CD4-positive, alpha-beta T cell (primary cell): ENCODE measurements around the gene ADCY2. TPM values are rescaled to one million over a fixed set of nuclear protein-coding genes. Genes with fewer than 3 reads are reported as not detected.

ENCODE experiments used
- ATAC-seq: fragments of 200-7000 bp; cut with Tn5 transposase; one replicate; pipeline ENCODE4 v1.10.0; 2022; ENCODE audit warnings: mild to moderate bottlenecking; ENCODE audit not compliant: poor library complexity
- CTCF ChIA-PET: fragments of 350-600 bp; sonication (Branson Sonifier 250); formaldehyde crosslinking; loops from one replicate; lab custom pipeline; 2021; ENCODE audit warnings: antibody characterized with exemption, inconsistent platforms; lab: Charles Lee
- POLR2A ChIA-PET: fragments of 350-600 bp; sonication (Branson Sonifier 250); formaldehyde crosslinking; loops from one replicate; lab custom pipeline; 2021; ENCODE audit warnings: antibody characterized with exemption, inconsistent platforms; lab: Charles Lee
- DNase-seq, 14 experiments: peaks; one replicate each; pipeline ENCODE4 v3.0.0-alpha.2; 2013 to 2020; ENCODE audit warnings: mixed read lengths in 2 of 14
- H3K27ac ChIP-seq, 2 donors: one replicate each; pipeline versions ENCODE4 v1.5.1 to v1.7.0; 2013; ENCODE audit warnings: low read length in 2 of 2, low read depth in 1 of 2, mild to moderate bottlenecking in 1 of 2
- H3K27me3 ChIP-seq, 2 experiments: 1 replicate in 1 of 2; 2 replicates in 1 of 2; pipeline versions ENCODE4 v1.6.1 to v1.7.0; 2013; ENCODE audit warnings: low read length in 2 of 2, control low read depth in 1 of 2, mild to moderate bottlenecking in 1 of 2, moderate library complexity in 1 of 2; ENCODE audit not compliant: insufficient read depth in 2 of 2, control insufficient read depth in 1 of 2
- H3K36me3 ChIP-seq: one replicate; pipeline ENCODE4 v1.6.1; 2013; ENCODE audit warnings: low read length, control low read depth; ENCODE audit not compliant: insufficient read depth
- H3K4me1 ChIP-seq: one replicate; pipeline ENCODE4 v1.6.1; 2013; ENCODE audit warnings: low read length, control low read depth; ENCODE audit not compliant: insufficient read depth
- H3K4me3 ChIP-seq: one replicate; pipeline ENCODE4 v1.5.1; 2013; ENCODE audit warnings: mild to moderate bottlenecking, low read length, moderate library complexity
- H3K9me3 ChIP-seq, 2 experiments: 1 replicate in 1 of 2; 2 replicates in 1 of 2; pipeline versions ENCODE4 v1.6.1 to v1.7.0; 2013; ENCODE audit warnings: low read length in 2 of 2, mild to moderate bottlenecking in 2 of 2, control low read depth in 1 of 2, moderate library complexity in 1 of 2; ENCODE audit not compliant: control insufficient read depth in 1 of 2, insufficient read depth in 1 of 2
- H3K27ac Mint-ChIP-seq: one replicate; pipeline ENCODE4 v1.8.0; 2020; ENCODE audit warnings: mixed read lengths
- H3K27me3 Mint-ChIP-seq: one replicate; pipeline ENCODE4 v1.8.0; 2021; ENCODE audit warnings: mixed read lengths
- H3K36me3 Mint-ChIP-seq: one replicate; pipeline ENCODE4 v1.8.0; 2021; ENCODE audit warnings: low read depth, mixed read lengths
- H3K4me1 Mint-ChIP-seq: one replicate; pipeline ENCODE4 v1.8.0; 2021; ENCODE audit warnings: low read depth, mixed read lengths
- H3K4me3 Mint-ChIP-seq: one replicate; pipeline ENCODE4 v1.8.0; 2020; ENCODE audit warnings: mild to moderate bottlenecking, mixed read lengths
- H3K9me3 Mint-ChIP-seq: one replicate; pipeline ENCODE4 v1.8.0; 2020; ENCODE audit warnings: mixed read lengths
- intact Hi-C, 2 experiments: fragments of 100-400 bp; cut with DNase I in 1 of 2; cut with micrococcal nuclease in 1 of 2; formaldehyde crosslinking; loops; one replicate each; pipeline versions ENCODE4 v1.15.1 to v1.9.0; 2023 to 2025; cut with DNase I, micrococcal nuclease
- total RNA-seq, 174 experiments: library from RNA in 2 of 174; stranded (reverse) in 2 of 174; gene quantifications; one replicate each; pipeline ENCODE4 v1.2.3 and lab custom pipeline; 2021 to 2026
- TF ChIP-seq, protein P1 (sequence below): fragments of 200-600 bp; IDR thresholded peaks from one replicate; pipeline ENCODE4 v1.8.0; 2022; ENCODE audit warnings: antibody characterized with exemption, mild to moderate bottlenecking

Gene ADCY2
- total RNA-seq, 2 experiments from 2014 or later: not detected

- Histone ChIP-seq H3K9me3 (peaks cover 0 to 9% of the 10 kb centered on the region in 2 experiments), H3K4me3 (no peak overlapping the region), H3K27ac (no peak overlapping the region), H3K4me1 (no peaks in the 10 kb centered on the region), H3K36me3 (no peaks in the 10 kb centered on the region), H3K27me3 (no peaks in the 10 kb centered on the region)
- no peak overlapping the region for H3K27ac Mint-ChIP-seq
- DNase-seq (no peak), ATAC-seq (no peak)
- TF ChIP-seq, protein P1, sequence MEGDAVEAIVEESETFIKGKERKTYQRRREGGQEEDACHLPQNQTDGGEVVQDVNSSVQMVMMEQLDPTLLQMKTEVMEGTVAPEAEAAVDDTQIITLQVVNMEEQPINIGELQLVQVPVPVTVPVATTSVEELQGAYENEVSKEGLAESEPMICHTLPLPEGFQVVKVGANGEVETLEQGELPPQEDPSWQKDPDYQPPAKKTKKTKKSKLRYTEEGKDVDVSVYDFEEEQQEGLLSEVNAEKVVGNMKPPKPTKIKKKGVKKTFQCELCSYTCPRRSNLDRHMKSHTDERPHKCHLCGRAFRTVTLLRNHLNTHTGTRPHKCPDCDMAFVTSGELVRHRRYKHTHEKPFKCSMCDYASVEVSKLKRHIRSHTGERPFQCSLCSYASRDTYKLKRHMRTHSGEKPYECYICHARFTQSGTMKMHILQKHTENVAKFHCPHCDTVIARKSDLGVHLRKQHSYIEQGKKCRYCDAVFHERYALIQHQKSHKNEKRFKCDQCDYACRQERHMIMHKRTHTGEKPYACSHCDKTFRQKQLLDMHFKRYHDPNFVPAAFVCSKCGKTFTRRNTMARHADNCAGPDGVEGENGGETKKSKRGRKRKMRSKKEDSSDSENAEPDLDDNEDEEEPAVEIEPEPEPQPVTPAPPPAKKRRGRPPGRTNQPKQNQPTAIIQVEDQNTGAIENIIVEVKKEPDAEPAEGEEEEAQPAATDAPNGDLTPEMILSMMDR: no peak
- CTCF ChIA-PET: no interaction called here
- no peaks in the 10 kb centered on the region for H3K36me3 Mint-ChIP-seq
- no peaks in the 10 kb centered on the region for H3K9me3 Mint-ChIP-seq
- intact Hi-C loops: no loop called here
- no peak overlapping the region for H3K4me3 Mint-ChIP-seq
- no peaks in the 10 kb centered on the region for H3K4me1 Mint-ChIP-seq
- H3K27me3 Mint-ChIP-seq: peaks cover 3% of the 10 kb centered on the region
- POLR2A ChIA-PET: no interaction called here
Measured at GRCh38 chr5:7495131-7495517, 99.2 kb downstream of the ADCY2 start.

- H3K4me1 Mint-ChIP-seq: no peaks in the 10 kb centered on the region
- H3K36me3 Mint-ChIP-seq: no peaks in the 10 kb centered on the region
- POLR2A ChIA-PET: no interaction called here
- intact Hi-C loops: no loop called here
- Histone ChIP-seq H3K27me3 (no peaks in the 10 kb centered on the region), H3K4me3 (no peak overlapping the region), H3K4me1 (no peaks in the 10 kb centered on the region), H3K9me3 (no peaks in the 10 kb centered on the region), H3K27ac (no peak overlapping the region), H3K36me3 (no peaks in the 10 kb centered on the region)
- H3K27ac Mint-ChIP-seq: no peak overlapping the region
- TF ChIP-seq, protein P1: no peak
- H3K4me3 Mint-ChIP-seq: no peak overlapping the region
- H3K27me3 Mint-ChIP-seq: peaks cover 3% of the 10 kb centered on the region
- CTCF ChIA-PET: no interaction called here
- DNase-seq (no peak), ATAC-seq (no peak)
- no peaks in the 10 kb centered on the region for H3K9me3 Mint-ChIP-seq
Measured at GRCh38 chr5:7500256-7500655, 104.3 kb downstream of the ADCY2 start.

GRCh38 chr5:7501061-7501460 lies 105.1 kb downstream of the ADCY2 start:
- Histone ChIP-seq H3K36me3 (no peaks in the 10 kb centered on the region), H3K27ac (no peak overlapping the region), H3K4me3 (no peak overlapping the region), H3K9me3 (no peaks in the 10 kb centered on the region), H3K4me1 (no peaks in the 10 kb centered on the region), H3K27me3 (no peaks in the 10 kb centered on the region)
- DNase-seq (no peak), ATAC-seq (no peak)
- Mint-ChIP-seq H3K36me3 (no peaks in the 10 kb centered on the region), H3K27me3 (peaks cover 3% of the 10 kb centered on the region), H3K4me1 (no peaks in the 10 kb centered on the region), H3K27ac (no peak overlapping the region), H3K4me3 (no peak overlapping the region), H3K9me3 (no peaks in the 10 kb centered on the region)
- intact Hi-C loops: no loop called here
- CTCF ChIA-PET: no interaction called here
- TF ChIP-seq, protein P1: no peak
- POLR2A ChIA-PET: no interaction called here
